Measurements from ENCODE around the gene APOL1. TPM values are rescaled to one million over a fixed set of nuclear protein-coding genes. Genes with fewer than 3 reads are reported as not detected.

The APOL1 gene
- total and polyA plus RNA-seq, 9 of the 15 experiments (the other 6 are each of a cell fraction or from before 2014, with no cell fraction given) = 2.5 to 9.7 (median 5.6) TPM

DNA sequence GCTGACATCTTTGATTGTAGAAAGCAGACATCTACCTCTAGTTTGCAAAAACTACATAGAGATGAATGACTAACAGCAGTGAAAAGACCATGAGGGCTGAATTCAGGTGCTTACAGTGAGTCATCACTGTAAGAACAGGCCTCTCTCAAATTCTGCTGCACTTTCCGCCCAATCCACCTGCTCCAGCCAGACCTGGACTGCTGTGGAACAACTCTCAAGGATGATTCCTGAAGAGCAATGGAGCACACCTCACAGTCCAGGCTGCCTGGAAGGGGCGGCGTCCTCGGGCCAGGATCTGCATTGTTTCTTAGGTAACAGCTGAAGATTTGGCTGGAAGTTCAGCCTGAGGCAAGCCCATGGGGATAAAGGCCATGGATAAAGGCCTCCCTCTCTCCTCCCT, 28.7 kb upstream of the APOL1 start:
- in situ Hi-C loops (cut with MboI) (no loop called here), intact Hi-C loops (cut with micrococcal nuclease) (loop anchor here (5.0 kb wide), 2 partner anchors 42 to 77 kb away; no protein-coding TSS in a partner anchor)
- POLR2A ChIA-PET = no interaction called here
- no peak for FAIRE-seq
- no peak overlapping the region for H2AFZ ChIP-seq (ENCODE audit: low read depth, low read length)
- CTCF ChIA-PET (ENCODE audit: low intra/inter-chr PET ratio) = no interaction called here
- no peaks in the 10 kb centered on the region for H3K79me2 ChIP-seq (ENCODE audit: control insufficient read depth, insufficient read depth, low read length)
- H3K27ac ChIP-seq (ENCODE audit: extremely low read depth, low read depth, low read length) = no peak overlapping the region
- ATAC-seq = no peak
- H3K4me1 ChIP-seq (replicated peaks in 1 of 2; ENCODE audit: control insufficient read depth in 2 of 2, insufficient read depth in 2 of 2, low read length in 2 of 2) = peaks cover 0 to 3% of the 10 kb centered on the region in 2 experiments; a peak in 1 of 5 replicates
- H3K4me3 ChIP-seq = no peak overlapping the region
- WGBS (ENCODE audit: insufficient coverage, low coverage, missing lambda C conversion rate) = 27% methylated on average over 3 of the region's 4 CpGs
- no TSS peak for BruUV-seq (replicated peaks)
- peaks cover 10% of the 10 kb centered on the region; the same call in 1 of the 3 replicates for H3K36me3 ChIP-seq (ENCODE audit: control insufficient read depth, insufficient read depth, low read length)
- no peak overlapping the region for H3K4me2 ChIP-seq (ENCODE audit: insufficient read depth, low read length)
- no peak for DNase-seq (ENCODE audit: extremely low read depth in 1 of 4, low spot score in 3 of 4)
- no peaks in the 10 kb centered on the region for H3K9me3 ChIP-seq (replicated peaks; ENCODE audit: control insufficient read depth, insufficient read depth, low read depth, low read length)
- H3K9ac ChIP-seq (ENCODE audit: insufficient read depth in 1 of 2, low read depth in 2 of 2, low read length in 2 of 2) = no peak overlapping the region
- H3K27me3 ChIP-seq (ENCODE audit: control insufficient read depth in 2 of 2, insufficient read depth in 2 of 2, low read length in 2 of 2) = no peaks in the 10 kb centered on the region
- no peaks in the 10 kb centered on the region for H4K20me1 ChIP-seq (replicated peaks; ENCODE audit: control insufficient read depth, insufficient read depth, low read length)
- TF ChIP-seq ZNF134 (CRISPR knock-in tag; conservative IDR thresholded peaks at IDR 0.05) (no peak), STAT5A (IDR thresholded peaks at IDR 0.05; ENCODE audit: borderline replicate concordance, low read length) (no peak)
- no peaks in the 10 kb centered on the region for H3K9me1 ChIP-seq (ENCODE audit: control insufficient read depth, insufficient read depth, low read length)

DNA sequence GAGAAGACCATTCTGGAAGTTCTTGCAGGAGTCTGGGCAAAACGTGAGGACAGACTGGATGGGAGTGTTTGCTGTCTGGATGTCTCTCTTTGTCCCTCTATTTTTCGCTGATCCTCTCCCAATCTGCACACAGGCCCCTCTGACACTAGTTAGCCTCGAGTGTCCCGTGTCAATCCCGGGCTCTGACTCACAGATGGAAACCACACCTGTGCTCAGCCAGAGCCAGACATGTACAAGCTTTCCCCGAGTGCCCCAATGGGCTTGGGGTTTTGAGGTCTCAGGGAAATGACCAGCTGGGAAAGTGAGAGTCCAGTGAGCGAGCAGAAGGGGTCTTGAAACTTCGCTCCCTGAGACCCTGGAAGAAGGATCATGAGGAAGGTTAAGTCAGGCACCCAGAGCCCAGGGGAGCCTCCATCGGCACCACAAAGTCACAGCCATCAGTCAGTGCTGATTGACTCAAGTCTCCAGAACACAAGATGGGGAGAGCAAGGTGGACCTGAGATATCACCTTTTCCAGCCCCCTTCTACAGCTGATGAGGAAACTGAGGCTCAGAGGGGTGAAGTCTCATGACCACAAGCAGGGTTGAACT, 27.5 kb upstream of the APOL1 start:
- FAIRE-seq = no peak
- no peaks in the 10 kb centered on the region for H4K20me1 ChIP-seq (replicated peaks; ENCODE audit: control insufficient read depth, insufficient read depth, low read length)
- DNase-seq (ENCODE audit: extremely low read depth in 1 of 4, low spot score in 3 of 4) = no peak
- no peak overlapping the region for H2AFZ ChIP-seq (ENCODE audit: low read depth, low read length)
- no TSS peak for BruUV-seq (replicated peaks)
- POLR2A ChIA-PET = interaction anchor here (0.8 kb wide), 1 partner anchor 10 kb away, joined by 3 read pairs; no protein-coding TSS in a partner anchor
- H3K9ac ChIP-seq (ENCODE audit: insufficient read depth in 1 of 2, low read depth in 2 of 2, low read length in 2 of 2) = no peak overlapping the region
- no peak for ATAC-seq
- no peak overlapping the region for H3K27ac ChIP-seq (ENCODE audit: extremely low read depth, low read depth, low read length)
- H3K4me1 ChIP-seq (replicated peaks in 1 of 2; ENCODE audit: control insufficient read depth in 2 of 2, insufficient read depth in 2 of 2, low read length in 2 of 2) = peaks cover 0 to 3% of the 10 kb centered on the region in 2 experiments; a peak in 1 of 5 replicates
- no peaks in the 10 kb centered on the region for H3K9me3 ChIP-seq (replicated peaks; ENCODE audit: control insufficient read depth, insufficient read depth, low read depth, low read length)
- no peaks in the 10 kb centered on the region for H3K9me1 ChIP-seq (ENCODE audit: control insufficient read depth, insufficient read depth, low read length)
- in situ Hi-C loops (cut with MboI) (no loop called here), intact Hi-C loops (cut with micrococcal nuclease) (no loop called here)
- no peak overlapping the region for H3K4me3 ChIP-seq
- H3K4me2 ChIP-seq (ENCODE audit: insufficient read depth, low read length) = no peak overlapping the region
- CTCF ChIA-PET (ENCODE audit: low intra/inter-chr PET ratio) = no interaction called here
- H3K79me2 ChIP-seq (ENCODE audit: control insufficient read depth, insufficient read depth, low read length) = no peaks in the 10 kb centered on the region
- 16% methylated on average over 7 of the region's 9 CpGs for WGBS (ENCODE audit: insufficient coverage, low coverage, missing lambda C conversion rate)
- H3K27me3 ChIP-seq (ENCODE audit: control insufficient read depth in 2 of 2, insufficient read depth in 2 of 2, low read length in 2 of 2) = no peaks in the 10 kb centered on the region
- peaks cover 12% of the 10 kb centered on the region; the same call in 1 of the 3 replicates for H3K36me3 ChIP-seq (ENCODE audit: control insufficient read depth, insufficient read depth, low read length)
- TF ChIP-seq CREB1 (IDR thresholded peaks at IDR 0.05) (no peak), CREB1 (CRISPR knock-in tag; IDR thresholded peaks at IDR 0.05) (no peak), ZNF224 (CRISPR knock-in tag; IDR thresholded peaks at IDR 0.05) (no peak), FOXM1 (IDR thresholded peaks at IDR 0.05; ENCODE audit: low read depth) (no peak), FOXM1 (CRISPR knock-in tag; IDR thresholded peaks at IDR 0.05; ENCODE audit: low read depth) (no peak), SMARCA5 (IDR thresholded peaks at IDR 0.05) (no peak), ZNF444 (CRISPR knock-in tag; IDR thresholded peaks at IDR 0.05) (no peak)
- TF ChIP-seq, protein P1, sequence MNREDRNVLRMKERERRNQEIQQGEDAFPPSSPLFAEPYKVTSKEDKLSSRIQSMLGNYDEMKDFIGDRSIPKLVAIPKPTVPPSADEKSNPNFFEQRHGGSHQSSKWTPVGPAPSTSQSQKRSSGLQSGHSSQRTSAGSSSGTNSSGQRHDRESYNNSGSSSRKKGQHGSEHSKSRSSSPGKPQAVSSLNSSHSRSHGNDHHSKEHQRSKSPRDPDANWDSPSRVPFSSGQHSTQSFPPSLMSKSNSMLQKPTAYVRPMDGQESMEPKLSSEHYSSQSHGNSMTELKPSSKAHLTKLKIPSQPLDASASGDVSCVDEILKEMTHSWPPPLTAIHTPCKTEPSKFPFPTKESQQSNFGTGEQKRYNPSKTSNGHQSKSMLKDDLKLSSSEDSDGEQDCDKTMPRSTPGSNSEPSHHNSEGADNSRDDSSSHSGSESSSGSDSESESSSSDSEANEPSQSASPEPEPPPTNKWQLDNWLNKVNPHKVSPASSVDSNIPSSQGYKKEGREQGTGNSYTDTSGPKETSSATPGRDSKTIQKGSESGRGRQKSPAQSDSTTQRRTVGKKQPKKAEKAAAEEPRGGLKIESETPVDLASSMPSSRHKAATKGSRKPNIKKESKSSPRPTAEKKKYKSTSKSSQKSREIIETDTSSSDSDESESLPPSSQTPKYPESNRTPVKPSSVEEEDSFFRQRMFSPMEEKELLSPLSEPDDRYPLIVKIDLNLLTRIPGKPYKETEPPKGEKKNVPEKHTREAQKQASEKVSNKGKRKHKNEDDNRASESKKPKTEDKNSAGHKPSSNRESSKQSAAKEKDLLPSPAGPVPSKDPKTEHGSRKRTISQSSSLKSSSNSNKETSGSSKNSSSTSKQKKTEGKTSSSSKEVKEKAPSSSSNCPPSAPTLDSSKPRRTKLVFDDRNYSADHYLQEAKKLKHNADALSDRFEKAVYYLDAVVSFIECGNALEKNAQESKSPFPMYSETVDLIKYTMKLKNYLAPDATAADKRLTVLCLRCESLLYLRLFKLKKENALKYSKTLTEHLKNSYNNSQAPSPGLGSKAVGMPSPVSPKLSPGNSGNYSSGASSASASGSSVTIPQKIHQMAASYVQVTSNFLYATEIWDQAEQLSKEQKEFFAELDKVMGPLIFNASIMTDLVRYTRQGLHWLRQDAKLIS (CRISPR knock-in tag; IDR thresholded peaks at IDR 0.05) = no peak
- TF ChIP-seq, protein P2, sequence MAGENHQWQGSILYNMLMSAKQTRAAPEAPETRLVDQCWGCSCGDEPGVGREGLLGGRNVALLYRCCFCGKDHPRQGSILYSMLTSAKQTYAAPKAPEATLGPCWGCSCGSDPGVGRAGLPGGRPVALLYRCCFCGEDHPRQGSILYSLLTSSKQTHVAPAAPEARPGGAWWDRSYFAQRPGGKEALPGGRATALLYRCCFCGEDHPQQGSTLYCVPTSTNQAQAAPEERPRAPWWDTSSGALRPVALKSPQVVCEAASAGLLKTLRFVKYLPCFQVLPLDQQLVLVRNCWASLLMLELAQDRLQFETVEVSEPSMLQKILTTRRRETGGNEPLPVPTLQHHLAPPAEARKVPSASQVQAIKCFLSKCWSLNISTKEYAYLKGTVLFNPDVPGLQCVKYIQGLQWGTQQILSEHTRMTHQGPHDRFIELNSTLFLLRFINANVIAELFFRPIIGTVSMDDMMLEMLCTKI (IDR thresholded peaks at IDR 0.05; ENCODE audit: partially characterized antibody) = no peak

Data from K562 (cell line).